HG03354 (cell line): Measurements from ENCODE around the gene RAB1B.

Experiments used
- ATAC-seq: cut with Tn5 transposase; IDR thresholded peaks from one replicate; pipeline ENCODE4 v1.9.1; 2021; ENCODE audit warnings: mild to moderate bottlenecking; ENCODE audit not compliant: unreplicated experiment, poor library complexity, severe bottlenecking

Gene RAB1B

GRCh38 chr11:66281001-66281400, 12.6 kb downstream of the RAB1B start:
- no peak for ATAC-seq

GRCh38 chr11:66281776-66282467, 13.5 kb downstream of the RAB1B start:
- no peak for ATAC-seq

- ATAC-seq, result peak; percentile 80
Observed at GRCh38 chr11:66282468-66283455, 14.3 kb downstream of the RAB1B start.

- ATAC-seq, result no peak
Observed at GRCh38 chr11:66283461-66284105, 15.1 kb downstream of the RAB1B start.

- ATAC-seq, result no peak
Observed at GRCh38 chr11:66284526-66285078, 16.2 kb downstream of the RAB1B start.

- ATAC-seq, result no peak
Observed at GRCh38 chr11:66285250-66285947, 17.0 kb downstream of the RAB1B start.

GRCh38 chr11:66286699-66287098, 18.3 kb downstream of the RAB1B start:
- no peak for ATAC-seq

- no peak for ATAC-seq
Observed at GRCh38 chr11:66287211-66287888, 18.9 kb downstream of the RAB1B start.

GRCh38 chr11:66287889-66288670, 19.6 kb downstream of the RAB1B start:
- no peak for ATAC-seq

GRCh38 chr11:66288671-66289547, 20.5 kb downstream of the RAB1B start, which contains the start of gene YIF1A:
Gene YIF1A (minus strand): TSS chr11:66289143. CDS start chr11:66288985, 158 bp downstream.
- peak; percentile 90 for ATAC-seq

GRCh38 chr11:66289548-66290329, 21.3 kb downstream of the RAB1B start:
- ATAC-seq, result peak; percentile 42

GRCh38 chr11:66290330-66290621, 21.8 kb downstream of the RAB1B start:
- no peak for ATAC-seq

GRCh38 chr11:66291303-66291705, 22.9 kb downstream of the RAB1B start:
- no peak for ATAC-seq

- no peak for ATAC-seq
Observed at GRCh38 chr11:66291706-66292542, 23.5 kb downstream of the RAB1B start, which contains the start of gene TMEM151A. Gene TMEM151A (plus strand): TSS chr11:66291894. CDS start chr11:66292014, 120 bp downstream.

GRCh38 chr11:66292543-66293332, 24.3 kb downstream of the RAB1B start:
- ATAC-seq, result no peak
